Progenitor cell of endocrine pancreas (in vitro differentiated cells): ENCODE measurements around the gene AHRR. TPM values are rescaled to one million over a fixed set of nuclear protein-coding genes. Genes with fewer than 3 reads are reported as not detected.
"Not testable (repeated sequence)": the region's sequence is repeated elsewhere in the genome, so short reads cannot be mapped to it uniquely, and the experiment has no call there.

Experiments used
- DNase-seq: peaks from one replicate; pipeline ENCODE4 v3.0.0; 2021; ENCODE audit warnings: low spot score; ENCODE audit not compliant: unreplicated experiment
- H3K27ac Mint-ChIP-seq: 2 replicates; pipeline ENCODE4 v1.8.0; 2021; ENCODE audit warnings: mild to moderate bottlenecking, moderate library complexity, mixed read lengths
- H3K27me3 Mint-ChIP-seq: 2 replicates; pipeline ENCODE4 v1.8.0; 2021; ENCODE audit warnings: mixed read lengths
- H3K36me3 Mint-ChIP-seq: 2 replicates; pipeline ENCODE4 v1.8.0; 2022; ENCODE audit warnings: mixed read lengths; ENCODE audit not compliant: insufficient read depth
- H3K4me1 Mint-ChIP-seq: 2 replicates; pipeline ENCODE4 v1.8.0; 2021; ENCODE audit warnings: low read depth, mixed read lengths
- H3K4me3 Mint-ChIP-seq: 2 replicates; pipeline ENCODE4 v1.8.0; 2021; ENCODE audit warnings: low read depth, mild to moderate bottlenecking, moderate library complexity, mixed read lengths
- H3K9me3 Mint-ChIP-seq: 2 replicates; pipeline ENCODE4 v1.8.0; 2021; ENCODE audit warnings: low read depth, mixed read lengths
- CTCF ChIP-seq: fragments of 200-600 bp; sonication (generic); IDR thresholded peaks from one replicate; pipeline ENCODE4 v1.5.0; 2021; ENCODE audit warnings: antibody characterized with exemption, mild to moderate bottlenecking; ENCODE audit not compliant: unreplicated experiment
- total RNA-seq: library from RNA; stranded (reverse); gene quantifications from 2 replicates; pipeline ENCODE4 v1.2.1, GENCODE V29; 2021

AHRR gene
- total RNA-seq, 1 donor from 2014 or later, result 1.3 TPM

DNA sequence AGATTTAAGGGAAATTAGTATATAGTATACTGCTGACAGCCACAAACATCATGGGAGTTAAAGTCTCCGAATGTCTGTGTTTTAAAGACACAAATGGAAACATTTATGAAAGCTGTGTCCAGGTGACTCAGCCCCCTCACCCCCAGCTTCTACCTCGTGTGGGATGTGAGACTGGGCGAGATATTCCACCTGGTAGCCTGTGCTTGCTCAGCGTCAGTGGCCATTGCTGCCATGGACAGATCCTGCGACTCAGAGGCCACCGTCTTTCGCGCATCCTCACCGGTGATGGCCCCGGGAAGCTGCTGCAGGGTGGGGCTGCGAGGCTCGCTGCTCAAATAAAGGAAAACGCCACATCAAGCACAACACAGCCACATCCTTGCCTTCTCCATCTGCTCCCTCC lies 90.2 kb downstream of the AHRR start:
- no peak overlapping the region for H3K27ac Mint-ChIP-seq
- H3K9me3 Mint-ChIP-seq, result no peaks in the 10 kb centered on the region
- peaks cover 5% of the 10 kb centered on the region for H3K4me1 Mint-ChIP-seq
- no peaks in the 10 kb centered on the region for H3K36me3 Mint-ChIP-seq
- DNase-seq, result no peak
- peaks cover 9% of the 10 kb centered on the region for H3K27me3 Mint-ChIP-seq
- TF ChIP-seq CTCF, result no peak
- no peak overlapping the region for H3K4me3 Mint-ChIP-seq

DNA sequence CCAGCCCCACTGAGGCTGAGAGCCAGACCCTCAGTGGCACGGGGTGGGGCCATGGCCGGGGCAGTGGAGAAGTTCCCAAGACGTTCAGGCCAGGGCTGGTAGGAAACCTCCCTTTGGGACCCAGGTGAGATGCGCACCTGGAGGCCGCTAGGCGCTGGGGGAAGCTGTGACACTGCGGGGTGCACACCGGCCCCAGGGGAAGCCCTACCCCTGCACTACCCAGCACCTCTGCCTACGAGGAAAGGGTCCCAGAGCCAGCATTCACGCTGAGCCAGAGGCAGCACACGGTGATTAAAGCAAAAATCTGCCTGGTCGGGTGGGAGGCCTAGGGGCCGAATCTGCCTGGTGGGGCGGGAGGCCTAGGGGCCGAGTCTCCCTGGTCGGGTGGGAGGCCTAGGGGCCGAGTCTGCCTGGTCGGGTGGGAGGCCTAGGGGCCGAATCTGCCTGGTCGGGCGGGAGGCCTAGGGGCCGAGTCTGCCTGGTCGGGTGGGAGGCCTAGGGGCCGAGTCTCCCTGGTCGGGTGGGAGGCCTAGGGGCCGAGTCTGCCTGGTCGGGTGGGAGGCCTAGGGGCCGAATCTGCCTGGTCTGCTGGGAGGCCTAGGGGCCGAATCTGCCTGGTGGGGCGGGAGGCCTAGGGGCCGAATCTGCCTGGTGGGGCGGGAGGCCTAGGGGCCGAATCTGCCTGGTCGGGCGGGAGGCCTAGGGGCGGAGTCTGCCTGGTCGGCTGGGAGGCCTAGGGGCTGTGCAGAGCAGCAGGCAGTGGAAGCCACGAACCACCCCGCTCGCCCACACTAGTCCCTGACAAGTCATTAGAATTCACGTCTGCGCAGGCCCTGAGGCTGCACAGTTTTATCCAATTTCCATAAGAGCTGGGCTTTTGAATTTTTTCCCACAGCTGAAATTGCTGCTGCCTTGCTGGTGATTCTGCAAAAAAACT lies 93.7 kb downstream of the AHRR start:
- not testable (repeated sequence) for H3K36me3 Mint-ChIP-seq, H3K9me3 Mint-ChIP-seq, H3K27me3 Mint-ChIP-seq, H3K4me1 Mint-ChIP-seq, H3K4me3 Mint-ChIP-seq
- peak overlapping the region; percentile 86 for H3K27ac Mint-ChIP-seq
- peak; percentile 57 for DNase-seq

DNA sequence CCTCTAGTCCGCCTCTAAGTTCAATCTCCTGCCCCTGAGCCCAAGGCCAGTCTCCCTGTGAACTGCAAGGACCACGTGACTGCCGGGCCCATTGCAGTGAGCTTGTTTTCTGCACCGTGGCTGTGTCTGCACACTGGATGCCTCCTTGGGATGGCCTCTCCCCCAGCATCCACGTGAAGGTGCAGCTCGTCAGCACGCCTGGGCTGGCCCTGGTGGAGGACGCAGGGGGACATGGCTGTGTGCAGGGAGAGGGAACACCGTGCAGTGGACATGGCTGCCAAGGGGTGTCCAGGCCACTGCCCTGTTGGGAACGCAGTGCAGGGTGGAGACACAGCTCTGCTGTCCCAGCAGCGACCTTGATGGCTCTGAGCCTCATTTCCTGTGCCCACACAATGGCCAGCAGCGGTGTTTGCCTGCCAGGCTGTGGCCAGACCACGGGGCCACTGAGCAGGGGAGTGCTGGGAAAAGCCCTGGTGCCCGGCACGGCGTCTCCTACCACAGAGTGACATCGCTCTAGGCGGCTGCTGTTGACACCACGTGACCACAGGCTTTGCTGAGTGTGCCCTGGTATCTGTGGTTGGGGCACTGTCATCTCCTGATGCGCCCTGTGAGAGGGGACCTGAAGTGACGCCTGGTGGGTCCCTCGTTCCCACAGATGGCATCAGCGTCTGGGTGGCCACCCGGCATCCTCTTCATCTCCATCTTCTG lies 94.6 kb downstream of the AHRR start:
- peaks cover 5% of the 10 kb centered on the region for H3K4me1 Mint-ChIP-seq
- TF ChIP-seq CTCF, result no peak
- no peak overlapping the region for H3K4me3 Mint-ChIP-seq
- peak overlapping the region; percentile 79 for H3K27ac Mint-ChIP-seq
- peaks cover 2% of the 10 kb centered on the region for H3K27me3 Mint-ChIP-seq
- no peaks in the 10 kb centered on the region for H3K36me3 Mint-ChIP-seq
- no peak for DNase-seq
- H3K9me3 Mint-ChIP-seq, result no peaks in the 10 kb centered on the region

GRCh38 chr5:416636-416960 lies 95.1 kb downstream of the AHRR start:
- H3K4me1 Mint-ChIP-seq, result peaks cover 5% of the 10 kb centered on the region
- no peak for DNase-seq
- no peak for TF ChIP-seq CTCF
- H3K9me3 Mint-ChIP-seq, result no peaks in the 10 kb centered on the region
- H3K4me3 Mint-ChIP-seq, result no peak overlapping the region
- H3K36me3 Mint-ChIP-seq, result no peaks in the 10 kb centered on the region
- H3K27me3 Mint-ChIP-seq, result no peaks in the 10 kb centered on the region
- no peak overlapping the region for H3K27ac Mint-ChIP-seq

GRCh38 chr5:417301-418161 lies 96.0 kb downstream of the AHRR start:
- TF ChIP-seq CTCF, result no peak
- no peak for DNase-seq
- Mint-ChIP-seq H3K27ac (no peak overlapping the region), H3K27me3 (no peaks in the 10 kb centered on the region), H3K4me1 (peaks cover 5% of the 10 kb centered on the region), H3K36me3 (no peaks in the 10 kb centered on the region), H3K9me3 (no peaks in the 10 kb centered on the region), H3K4me3 (no peak overlapping the region)
